ENCODE data around the gene PXT1.
A peak's percentile ranks its signal among the peaks of the same experiment; 100 is the strongest.

The PXT1 gene

DNA sequence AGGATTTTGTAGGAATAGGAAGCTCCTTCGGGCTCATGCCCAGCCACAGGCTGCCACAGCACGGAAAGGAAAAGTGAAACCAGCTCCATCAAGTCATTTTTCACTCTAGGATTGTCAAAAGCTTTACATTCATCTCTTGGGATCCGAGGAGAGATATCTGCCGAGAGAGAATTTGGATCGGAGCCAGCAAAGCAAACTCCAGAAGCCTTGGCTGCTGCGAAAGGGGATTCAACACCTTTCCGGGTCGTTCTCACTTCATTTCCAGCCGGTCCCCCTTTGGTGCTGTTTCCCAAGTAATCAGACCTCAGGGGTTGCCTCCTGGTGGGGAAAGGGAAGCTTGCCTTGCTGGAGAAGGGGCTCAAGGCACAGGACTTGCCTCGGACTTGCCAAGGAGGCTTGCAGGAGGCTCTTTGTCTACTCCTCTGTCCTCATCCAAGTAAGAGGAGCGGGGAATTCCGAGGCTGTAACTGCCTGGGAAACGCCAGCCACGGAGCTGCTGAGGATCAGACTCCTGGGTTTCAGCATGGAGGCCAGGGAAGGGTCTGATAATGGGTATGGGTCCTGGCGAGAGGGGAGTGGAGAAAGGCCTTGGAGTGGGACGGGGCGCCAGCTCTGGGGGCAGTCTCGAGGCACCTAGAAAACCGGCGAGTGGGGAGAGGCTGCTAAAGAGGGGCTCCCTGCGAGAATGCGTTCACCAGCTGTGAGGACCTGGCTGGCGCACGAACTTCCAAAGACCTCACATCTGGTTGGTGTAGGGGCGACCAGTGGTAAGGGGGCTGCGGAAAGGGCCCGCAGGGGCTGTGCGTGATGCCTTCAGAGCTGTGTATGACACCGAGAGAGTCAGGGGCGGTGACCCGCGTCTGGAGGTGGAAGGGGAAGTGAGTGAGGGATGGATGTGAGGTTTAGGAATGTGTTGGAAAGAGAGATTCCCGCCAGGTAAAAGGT lies 55.9 kb downstream of the PXT1 start:
- H3K9me3 ChIP-seq (ENCODE audit: control insufficient read depth, insufficient read depth, low read depth, low read length): no peaks in the 10 kb centered on the region
- CTCF ChIA-PET: interaction anchor here (0.6 to 1.4 kb wide), 5 partner anchors 18 to 377 kb away, joined by 3 to 8 read pairs (median 3); no protein-coding TSS in a partner anchor
- POLR2A ChIA-PET: no interaction called here
- H3K4me1 ChIP-seq (ENCODE audit: control insufficient read depth, insufficient read depth, low read length): peaks cover 6% of the 10 kb centered on the region; the same call in 1 of the 2 replicates
- H3K27ac ChIP-seq (ENCODE audit: extremely low read depth, low read depth, low read length): no peak overlapping the region
- TF ChIP-seq SCRT2 (tag by site-specific recombination; IDR thresholded peaks at IDR 0.05): no peak
- TF ChIP-seq, protein P1, sequence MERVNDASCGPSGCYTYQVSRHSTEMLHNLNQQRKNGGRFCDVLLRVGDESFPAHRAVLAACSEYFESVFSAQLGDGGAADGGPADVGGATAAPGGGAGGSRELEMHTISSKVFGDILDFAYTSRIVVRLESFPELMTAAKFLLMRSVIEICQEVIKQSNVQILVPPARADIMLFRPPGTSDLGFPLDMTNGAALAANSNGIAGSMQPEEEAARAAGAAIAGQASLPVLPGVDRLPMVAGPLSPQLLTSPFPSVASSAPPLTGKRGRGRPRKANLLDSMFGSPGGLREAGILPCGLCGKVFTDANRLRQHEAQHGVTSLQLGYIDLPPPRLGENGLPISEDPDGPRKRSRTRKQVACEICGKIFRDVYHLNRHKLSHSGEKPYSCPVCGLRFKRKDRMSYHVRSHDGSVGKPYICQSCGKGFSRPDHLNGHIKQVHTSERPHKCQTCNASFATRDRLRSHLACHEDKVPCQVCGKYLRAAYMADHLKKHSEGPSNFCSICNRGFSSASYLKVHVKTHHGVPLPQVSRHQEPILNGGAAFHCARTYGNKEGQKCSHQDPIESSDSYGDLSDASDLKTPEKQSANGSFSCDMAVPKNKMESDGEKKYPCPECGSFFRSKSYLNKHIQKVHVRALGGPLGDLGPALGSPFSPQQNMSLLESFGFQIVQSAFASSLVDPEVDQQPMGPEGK (tag by site-specific recombination; IDR thresholded peaks at IDR 0.05): no peak
- TF ChIP-seq, protein P2, sequence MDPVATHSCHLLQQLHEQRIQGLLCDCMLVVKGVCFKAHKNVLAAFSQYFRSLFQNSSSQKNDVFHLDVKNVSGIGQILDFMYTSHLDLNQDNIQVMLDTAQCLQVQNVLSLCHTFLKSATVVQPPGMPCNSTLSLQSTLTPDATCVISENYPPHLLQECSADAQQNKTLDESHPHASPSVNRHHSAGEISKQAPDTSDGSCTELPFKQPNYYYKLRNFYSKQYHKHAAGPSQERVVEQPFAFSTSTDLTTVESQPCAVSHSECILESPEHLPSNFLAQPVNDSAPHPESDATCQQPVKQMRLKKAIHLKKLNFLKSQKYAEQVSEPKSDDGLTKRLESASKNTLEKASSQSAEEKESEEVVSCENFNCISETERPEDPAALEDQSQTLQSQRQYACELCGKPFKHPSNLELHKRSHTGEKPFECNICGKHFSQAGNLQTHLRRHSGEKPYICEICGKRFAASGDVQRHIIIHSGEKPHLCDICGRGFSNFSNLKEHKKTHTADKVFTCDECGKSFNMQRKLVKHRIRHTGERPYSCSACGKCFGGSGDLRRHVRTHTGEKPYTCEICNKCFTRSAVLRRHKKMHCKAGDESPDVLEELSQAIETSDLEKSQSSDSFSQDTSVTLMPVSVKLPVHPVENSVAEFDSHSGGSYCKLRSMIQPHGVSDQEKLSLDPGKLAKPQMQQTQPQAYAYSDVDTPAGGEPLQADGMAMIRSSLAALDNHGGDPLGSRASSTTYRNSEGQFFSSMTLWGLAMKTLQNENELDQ (tag by site-specific recombination; IDR thresholded peaks at IDR 0.05; ENCODE audit: low read depth): no peak
- TF ChIP-seq ZNF76 (tag by site-specific recombination; IDR thresholded peaks at IDR 0.05; ENCODE audit: borderline replicate concordance, low read depth): no peak
- TF ChIP-seq GFI1B (tag by site-specific recombination; IDR thresholded peaks at IDR 0.05): no peak
- no peak for TF ChIP-seq ZNF501 (tag by site-specific recombination; IDR thresholded peaks at IDR 0.05)
- no peak for TF ChIP-seq ZNF707 (tag by site-specific recombination; IDR thresholded peaks at IDR 0.05)
- no peak for TF ChIP-seq ZNF514 (tag by site-specific recombination; IDR thresholded peaks at IDR 0.05)
- no peak for TF ChIP-seq ZNF701 (tag by site-specific recombination; IDR thresholded peaks at IDR 0.05)
- TF ChIP-seq ZNF155 (tag by site-specific recombination; IDR thresholded peaks at IDR 0.05): no peak
- TF ChIP-seq ZNF248 (tag by site-specific recombination; IDR thresholded peaks at IDR 0.05): no peak
- TF ChIP-seq, protein P3, sequence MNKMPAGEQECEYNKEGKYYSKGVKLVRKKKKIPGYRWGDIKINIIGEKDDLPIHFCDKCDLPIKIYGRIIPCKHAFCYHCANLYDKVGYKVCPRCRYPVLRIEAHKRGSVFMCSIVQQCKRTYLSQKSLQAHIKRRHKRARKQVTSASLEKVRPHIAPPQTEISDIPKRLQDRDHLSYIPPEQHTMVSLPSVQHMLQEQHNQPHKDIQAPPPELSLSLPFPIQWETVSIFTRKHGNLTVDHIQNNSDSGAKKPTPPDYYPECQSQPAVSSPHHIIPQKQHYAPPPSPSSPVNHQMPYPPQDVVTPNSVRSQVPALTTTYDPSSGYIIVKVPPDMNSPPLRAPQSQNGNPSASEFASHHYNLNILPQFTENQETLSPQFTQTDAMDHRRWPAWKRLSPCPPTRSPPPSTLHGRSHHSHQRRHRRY (tag by site-specific recombination; IDR thresholded peaks at IDR 0.05): no peak
- TF ChIP-seq ZXDB (tag by site-specific recombination; IDR thresholded peaks at IDR 0.05): no peak
- no peak for TF ChIP-seq ZNF670 (tag by site-specific recombination; IDR thresholded peaks at IDR 0.05; ENCODE audit: low read depth)
- TF ChIP-seq ZNF785 (tag by site-specific recombination; IDR thresholded peaks at IDR 0.05): no peak
- TF ChIP-seq EGR2 (tag by site-specific recombination; IDR thresholded peaks at IDR 0.05; ENCODE audit: low read depth): no peak
- TF ChIP-seq, protein P4, sequence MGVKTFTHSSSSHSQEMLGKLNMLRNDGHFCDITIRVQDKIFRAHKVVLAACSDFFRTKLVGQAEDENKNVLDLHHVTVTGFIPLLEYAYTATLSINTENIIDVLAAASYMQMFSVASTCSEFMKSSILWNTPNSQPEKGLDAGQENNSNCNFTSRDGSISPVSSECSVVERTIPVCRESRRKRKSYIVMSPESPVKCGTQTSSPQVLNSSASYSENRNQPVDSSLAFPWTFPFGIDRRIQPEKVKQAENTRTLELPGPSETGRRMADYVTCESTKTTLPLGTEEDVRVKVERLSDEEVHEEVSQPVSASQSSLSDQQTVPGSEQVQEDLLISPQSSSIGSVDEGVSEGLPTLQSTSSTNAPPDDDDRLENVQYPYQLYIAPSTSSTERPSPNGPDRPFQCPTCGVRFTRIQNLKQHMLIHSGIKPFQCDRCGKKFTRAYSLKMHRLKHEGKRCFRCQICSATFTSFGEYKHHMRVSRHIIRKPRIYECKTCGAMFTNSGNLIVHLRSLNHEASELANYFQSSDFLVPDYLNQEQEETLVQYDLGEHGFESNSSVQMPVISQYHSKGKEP (tag by site-specific recombination; IDR thresholded peaks at IDR 0.05): no peak
- no peak for TF ChIP-seq KLF7 (tag by site-specific recombination; IDR thresholded peaks at IDR 0.05; ENCODE audit: borderline replicate concordance)
- no peak for TF ChIP-seq ZBTB20 (tag by site-specific recombination; IDR thresholded peaks at IDR 0.05)
- peak overlapping the region; percentile 32 for H3K4me3 ChIP-seq (ENCODE audit: low read depth, low read length)
- no peaks in the 10 kb centered on the region for H3K36me3 ChIP-seq (ENCODE audit: control insufficient read depth in 2 of 2, insufficient read depth in 1 of 2, low read length in 2 of 2)

Data from HEK293 (cell line).